ENCODE results near the gene FRMD4A.

The FRMD4A gene

GRCh38 chr10:13751191-13751764 lies 579.4 kb downstream of the FRMD4A start:
- H3K9ac ChIP-seq (ENCODE audit: low read depth, low read length): no peak overlapping the region
- WGBS: 95% methylated on average over 4 of the region's 4 CpGs
- no peaks in the 10 kb centered on the region for H3K4me1 ChIP-seq (ENCODE audit: insufficient read depth, low read length)
- H3K4me3 ChIP-seq (ENCODE audit: low read length): no peak overlapping the region
- H3K9me3 ChIP-seq (ENCODE audit: insufficient read depth, low read depth, low read length): no peaks in the 10 kb centered on the region
- no peaks in the 10 kb centered on the region for H3K27me3 ChIP-seq (ENCODE audit: insufficient read depth, low read length)
- peaks cover 17% of the 10 kb centered on the region; the same call in 1 of the 2 replicates for H3K36me3 ChIP-seq (ENCODE audit: insufficient read depth, low read length)
- H3K27ac ChIP-seq (ENCODE audit: low read depth, low read length): no peak overlapping the region

- no peak overlapping the region for H3K9ac ChIP-seq (ENCODE audit: low read depth, low read length)
- no peak overlapping the region for H3K27ac ChIP-seq (ENCODE audit: low read depth, low read length)
- H3K36me3 ChIP-seq (ENCODE audit: insufficient read depth, low read length): peaks cover 17% of the 10 kb centered on the region; the same call in 1 of the 2 replicates
- no peaks in the 10 kb centered on the region for H3K4me1 ChIP-seq (ENCODE audit: insufficient read depth, low read length)
- H3K27me3 ChIP-seq (ENCODE audit: insufficient read depth, low read length): no peaks in the 10 kb centered on the region
- H3K4me3 ChIP-seq (ENCODE audit: low read length): no peak overlapping the region
- no peaks in the 10 kb centered on the region for H3K9me3 ChIP-seq (ENCODE audit: insufficient read depth, low read depth, low read length)
- WGBS: 94% methylated on average over 11 of the region's 11 CpGs
These were observed 580.2 kb downstream of the FRMD4A start for GRCh38 chr10:13750299-13751190.

DNA sequence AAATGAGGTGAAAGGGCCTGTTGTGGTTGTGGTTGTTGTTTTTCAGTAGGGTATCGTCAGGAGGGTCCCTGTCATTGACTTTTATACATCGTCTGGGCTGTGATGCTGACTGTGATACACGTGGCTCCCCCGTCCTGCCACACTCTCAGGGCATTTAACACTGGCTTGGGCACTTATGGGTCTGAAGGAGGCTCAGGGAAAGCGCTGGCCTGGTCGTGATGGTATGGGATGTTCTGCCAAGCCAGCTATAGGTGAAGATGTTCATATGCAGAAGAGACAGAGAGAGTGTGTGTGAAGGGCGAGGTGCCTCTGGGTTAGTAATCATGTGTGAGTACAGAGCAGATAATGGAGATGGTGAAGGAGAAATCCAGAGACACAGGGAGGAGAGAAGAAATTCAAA lies 585.5 kb downstream of the FRMD4A start:
- 90% methylated on average over 7 of the region's 7 CpGs for WGBS
- no peaks in the 10 kb centered on the region for H3K27me3 ChIP-seq (ENCODE audit: insufficient read depth, low read length)
- peaks cover 21% of the 10 kb centered on the region; the same call in 1 of the 2 replicates for H3K36me3 ChIP-seq (ENCODE audit: insufficient read depth, low read length)
- no peak overlapping the region for H3K4me3 ChIP-seq (ENCODE audit: low read length)
- no peaks in the 10 kb centered on the region for H3K4me1 ChIP-seq (ENCODE audit: insufficient read depth, low read length)
- no peaks in the 10 kb centered on the region for H3K9me3 ChIP-seq (ENCODE audit: insufficient read depth, low read depth, low read length)
- no peak overlapping the region for H3K9ac ChIP-seq (ENCODE audit: low read depth, low read length)
- H3K27ac ChIP-seq (ENCODE audit: low read depth, low read length): no peak overlapping the region

DNA sequence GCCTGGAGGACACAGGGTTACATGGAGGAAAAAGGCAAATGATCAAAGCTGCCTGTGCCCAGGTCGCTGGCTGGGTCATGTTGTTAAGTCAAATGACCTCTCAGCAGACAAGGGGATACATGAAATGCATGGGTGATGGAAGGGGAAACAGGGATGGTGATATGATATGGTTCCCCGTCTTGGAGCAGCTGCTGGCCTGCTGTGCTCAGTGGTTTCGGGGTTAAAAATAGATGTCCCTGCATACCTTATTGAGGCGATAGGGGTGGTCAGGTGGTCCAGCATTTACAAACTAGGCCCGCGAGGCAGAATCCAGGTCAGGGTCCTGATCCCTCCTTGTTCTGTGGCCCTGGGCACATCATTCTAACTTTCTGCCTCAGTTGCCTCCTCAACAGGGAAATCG lies 586.8 kb downstream of the FRMD4A start:
- Histone ChIP-seq H3K27me3 (ENCODE audit: insufficient read depth, low read length) (no peaks in the 10 kb centered on the region), H3K9ac (ENCODE audit: low read depth, low read length) (no peak overlapping the region), H3K4me1 (ENCODE audit: insufficient read depth, low read length) (no peaks in the 10 kb centered on the region), H3K36me3 (ENCODE audit: insufficient read depth, low read length) (peaks cover 29% of the 10 kb centered on the region; the same call in 1 of the 2 replicates), H3K27ac (ENCODE audit: low read depth, low read length) (no peak overlapping the region), H3K9me3 (ENCODE audit: insufficient read depth, low read depth, low read length) (no peaks in the 10 kb centered on the region), H3K4me3 (ENCODE audit: low read length) (no peak overlapping the region)
- 89% methylated on average over 7 of the region's 7 CpGs for WGBS

DNA sequence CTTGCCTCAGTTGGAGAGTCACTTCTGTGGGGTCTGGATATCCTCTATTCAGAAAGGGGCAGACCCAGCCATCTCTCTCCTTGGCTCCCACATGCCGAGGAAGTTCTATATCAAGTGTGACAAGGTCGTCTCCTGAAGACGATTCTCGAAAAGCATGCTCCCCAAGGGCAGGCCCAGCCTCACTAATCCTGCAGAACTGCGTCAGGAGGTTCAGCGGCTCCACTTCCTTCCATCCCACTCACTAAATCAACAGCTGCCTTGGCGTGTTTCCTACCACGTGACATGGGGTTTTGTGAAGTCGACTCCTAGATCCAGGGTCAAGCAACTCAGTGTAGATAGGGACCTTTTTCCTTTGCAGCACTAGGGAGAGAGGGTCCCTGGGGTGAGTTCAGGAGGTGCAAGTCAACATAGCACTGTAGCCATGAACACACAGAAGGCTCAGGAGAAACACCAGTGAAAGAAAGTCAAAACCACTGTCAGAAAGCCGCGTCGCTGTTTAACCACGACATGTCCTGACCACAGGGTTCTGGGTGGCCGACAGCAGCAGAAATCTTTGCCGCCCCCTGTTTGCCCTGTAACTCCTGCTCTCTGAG lies 587.5 kb downstream of the FRMD4A start:
- Histone ChIP-seq H3K4me1 (ENCODE audit: insufficient read depth, low read length) (no peaks in the 10 kb centered on the region), H3K27ac (ENCODE audit: low read depth, low read length) (no peak overlapping the region), H3K9ac (ENCODE audit: low read depth, low read length) (no peak overlapping the region), H3K27me3 (ENCODE audit: insufficient read depth, low read length) (no peaks in the 10 kb centered on the region), H3K36me3 (ENCODE audit: insufficient read depth, low read length) (peaks cover 31% of the 10 kb centered on the region; the same call in 1 of the 2 replicates), H3K9me3 (ENCODE audit: insufficient read depth, low read depth, low read length) (no peaks in the 10 kb centered on the region), H3K4me3 (ENCODE audit: low read length) (no peak overlapping the region)
- WGBS: 89% methylated on average over 15 of the region's 15 CpGs

DNA sequence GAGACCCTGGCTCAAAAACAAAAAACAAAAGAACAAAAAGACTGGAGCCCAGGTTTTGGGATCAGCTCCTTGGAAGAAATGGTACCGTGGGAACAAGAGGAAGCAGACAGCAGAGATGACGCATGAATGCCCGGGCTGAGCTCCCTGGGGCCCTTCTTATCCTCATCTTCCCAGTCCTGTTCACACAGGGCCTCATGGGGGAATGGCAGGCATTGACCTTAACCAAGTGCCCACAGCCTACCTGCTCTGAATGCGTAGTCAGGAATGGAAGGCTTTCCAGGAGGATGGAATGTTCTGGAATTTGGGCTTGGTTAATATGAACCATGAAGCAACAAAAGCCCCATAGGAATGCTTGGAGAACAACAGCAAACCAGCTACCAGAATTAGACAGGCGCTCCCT lies 589.3 kb downstream of the FRMD4A start:
- H3K4me3 ChIP-seq (ENCODE audit: low read length): no peak overlapping the region
- H3K27me3 ChIP-seq (ENCODE audit: insufficient read depth, low read length): no peaks in the 10 kb centered on the region
- H3K4me1 ChIP-seq (ENCODE audit: insufficient read depth, low read length): no peaks in the 10 kb centered on the region
- H3K9me3 ChIP-seq (ENCODE audit: insufficient read depth, low read depth, low read length): no peaks in the 10 kb centered on the region
- peaks cover 37% of the 10 kb centered on the region; the same call in 1 of the 2 replicates for H3K36me3 ChIP-seq (ENCODE audit: insufficient read depth, low read length)
- no peak overlapping the region for H3K27ac ChIP-seq (ENCODE audit: low read depth, low read length)
- WGBS: 93% methylated on average over 5 of the region's 5 CpGs
- H3K9ac ChIP-seq (ENCODE audit: low read depth, low read length): no peak overlapping the region

- no peaks in the 10 kb centered on the region for H3K4me1 ChIP-seq (ENCODE audit: insufficient read depth, low read length)
- peaks cover 42% of the 10 kb centered on the region; the same call in 1 of the 2 replicates for H3K36me3 ChIP-seq (ENCODE audit: insufficient read depth, low read length)
- H3K27ac ChIP-seq (ENCODE audit: low read depth, low read length): no peak overlapping the region
- no peak overlapping the region for H3K9ac ChIP-seq (ENCODE audit: low read depth, low read length)
- 87% methylated on average over 3 of the region's 4 CpGs for WGBS
- no peak overlapping the region for H3K4me3 ChIP-seq (ENCODE audit: low read length)
- H3K27me3 ChIP-seq (ENCODE audit: insufficient read depth, low read length): no peaks in the 10 kb centered on the region
- no peaks in the 10 kb centered on the region for H3K9me3 ChIP-seq (ENCODE audit: insufficient read depth, low read depth, low read length)
These were observed 590.3 kb downstream of the FRMD4A start for GRCh38 chr10:13740461-13740860.

DNA sequence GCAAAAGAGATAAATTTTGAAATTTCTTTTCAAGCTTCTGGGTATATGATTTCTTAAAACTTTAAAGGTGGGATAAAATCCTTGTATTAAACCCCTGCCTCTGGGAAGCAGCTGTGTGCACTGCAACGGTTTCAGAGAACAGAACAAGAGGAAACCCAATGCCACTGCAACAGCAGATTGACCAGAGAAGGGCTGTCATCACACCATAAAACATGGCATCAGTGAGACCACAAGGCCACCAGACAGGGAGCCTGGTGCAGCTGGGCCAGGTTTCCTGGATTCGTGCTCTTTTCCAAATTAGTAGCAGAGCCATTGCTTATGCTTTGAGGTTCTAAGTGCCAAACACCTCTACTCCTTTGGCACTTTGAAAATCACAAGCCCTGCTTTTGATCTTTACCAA lies 591.5 kb downstream of the FRMD4A start:
- H3K4me3 ChIP-seq (ENCODE audit: low read length): no peak overlapping the region
- H3K9ac ChIP-seq (ENCODE audit: low read depth, low read length): no peak overlapping the region
- H3K36me3 ChIP-seq (ENCODE audit: insufficient read depth, low read length): peaks cover 38% of the 10 kb centered on the region; the same call in 1 of the 2 replicates
- H3K27me3 ChIP-seq (ENCODE audit: insufficient read depth, low read length): no peaks in the 10 kb centered on the region
- no peaks in the 10 kb centered on the region for H3K9me3 ChIP-seq (ENCODE audit: insufficient read depth, low read depth, low read length)
- WGBS: 91% methylated on average over 2 of the region's 2 CpGs
- no peaks in the 10 kb centered on the region for H3K4me1 ChIP-seq (ENCODE audit: insufficient read depth, low read length)
- no peak overlapping the region for H3K27ac ChIP-seq (ENCODE audit: low read depth, low read length)

DNA sequence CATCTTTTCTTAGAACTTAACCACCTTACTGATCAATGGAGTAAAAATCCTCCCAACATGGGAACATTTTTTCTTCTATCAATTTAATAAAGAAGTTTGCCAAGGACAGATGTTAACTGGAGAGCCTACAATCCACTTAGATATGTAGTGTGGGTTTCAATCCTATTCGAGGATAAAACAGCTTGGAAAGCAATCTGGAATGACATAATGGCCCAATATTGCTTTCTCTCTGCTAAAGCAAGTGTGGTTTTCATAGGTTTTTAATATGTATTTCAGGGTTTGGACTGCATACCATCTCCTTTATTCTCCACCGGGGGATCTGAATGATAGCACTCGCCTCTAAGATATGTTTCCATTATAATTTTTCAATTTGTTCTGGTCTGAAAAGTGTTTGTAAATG lies 594.2 kb downstream of the FRMD4A start:
- Histone ChIP-seq H3K9me3 (ENCODE audit: insufficient read depth, low read depth, low read length) (no peaks in the 10 kb centered on the region), H3K27me3 (ENCODE audit: insufficient read depth, low read length) (no peaks in the 10 kb centered on the region), H3K36me3 (ENCODE audit: insufficient read depth, low read length) (peaks cover 56% of the 10 kb centered on the region), H3K9ac (ENCODE audit: low read depth, low read length) (no peak overlapping the region), H3K27ac (ENCODE audit: low read depth, low read length) (no peak overlapping the region), H3K4me3 (ENCODE audit: low read length) (no peak overlapping the region), H3K4me1 (ENCODE audit: insufficient read depth, low read length) (no peaks in the 10 kb centered on the region)
- 100% methylated on average over 1 of the region's 3 CpGs for WGBS

DNA sequence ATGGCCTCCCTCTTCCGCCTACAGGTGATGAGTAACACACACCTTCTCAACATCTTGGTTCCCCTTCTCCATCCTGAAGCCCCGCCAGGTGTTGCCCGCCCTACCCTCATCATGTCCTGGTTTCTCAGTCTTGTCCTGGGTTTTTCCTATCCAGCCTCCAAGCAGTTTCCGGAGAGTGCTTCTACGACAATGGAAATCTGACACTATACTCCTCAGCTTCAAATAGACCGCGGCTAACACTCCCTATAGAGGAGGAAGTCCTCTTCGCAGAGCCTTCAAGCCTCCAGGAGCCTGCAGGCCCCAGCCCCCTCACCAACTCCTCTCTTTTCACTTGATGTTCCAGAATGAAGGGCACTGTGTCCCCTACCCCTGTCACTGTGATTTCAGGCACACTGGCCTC lies 596.6 kb downstream of the FRMD4A start:
- Histone ChIP-seq H3K27me3 (ENCODE audit: insufficient read depth, low read length) (no peaks in the 10 kb centered on the region), H3K27ac (ENCODE audit: low read depth, low read length) (no peak overlapping the region), H3K4me3 (ENCODE audit: low read length) (no peak overlapping the region), H3K9me3 (ENCODE audit: insufficient read depth, low read depth, low read length) (no peaks in the 10 kb centered on the region), H3K36me3 (ENCODE audit: insufficient read depth, low read length) (peaks cover 47% of the 10 kb centered on the region), H3K4me1 (ENCODE audit: insufficient read depth, low read length) (0 out of 2 replicates have a peak, but pooled peaks cover 4% of the 10 kb centered on the region), H3K9ac (ENCODE audit: low read depth, low read length) (no peak overlapping the region)
- WGBS: 92% methylated on average over 8 of the region's 8 CpGs

- Histone ChIP-seq H3K27ac (ENCODE audit: low read depth, low read length) (no peak overlapping the region), H3K27me3 (ENCODE audit: insufficient read depth, low read length) (no peaks in the 10 kb centered on the region), H3K9ac (ENCODE audit: low read depth, low read length) (no peak overlapping the region), H3K9me3 (ENCODE audit: insufficient read depth, low read depth, low read length) (no peaks in the 10 kb centered on the region), H3K4me1 (ENCODE audit: insufficient read depth, low read length) (0 out of 2 replicates have a peak, but pooled peaks cover 4% of the 10 kb centered on the region), H3K36me3 (ENCODE audit: insufficient read depth, low read length) (peaks cover 45% of the 10 kb centered on the region), H3K4me3 (ENCODE audit: low read length) (no peak overlapping the region)
- 94% methylated on average over 7 of the region's 7 CpGs for WGBS
These were observed 597.7 kb downstream of the FRMD4A start for GRCh38 chr10:13733071-13733470.

All from HUES64 (cell line).